ENCODE data around the gene SYNE2. TPM values are rescaled to one million over a fixed set of nuclear protein-coding genes. Genes with fewer than 3 reads are reported as not detected.

The SYNE2 gene
- total RNA-seq, 2 experiments from 2014 or later: 192 to 218 TPM

GRCh38 chr14:63988579-63988978 is 135.8 kb downstream of the SYNE2 start:
- CTCF ChIA-PET: no interaction called here
- no peak for DNase-seq
- H3K4me1 Mint-ChIP-seq: peaks cover 18% of the 10 kb centered on the region
- POLR2A ChIA-PET: no interaction called here
- no peaks in the 10 kb centered on the region for H3K9me3 Mint-ChIP-seq
- H3K27ac Mint-ChIP-seq: no peak overlapping the region
- peaks cover 65% of the 10 kb centered on the region for H3K36me3 Mint-ChIP-seq (ENCODE audit: low read depth)
- no peak overlapping the region for H3K4me3 Mint-ChIP-seq
- H3K27me3 Mint-ChIP-seq: no peaks in the 10 kb centered on the region

- peaks cover 67% of the 10 kb centered on the region for H3K36me3 Mint-ChIP-seq (ENCODE audit: low read depth)
- peak; percentile 19 for DNase-seq
- peak overlapping the region; percentile 75 for H3K27ac Mint-ChIP-seq
- H3K4me3 Mint-ChIP-seq: no peak overlapping the region
- H3K9me3 Mint-ChIP-seq: no peaks in the 10 kb centered on the region
- POLR2A ChIA-PET: no interaction called here
- H3K27me3 Mint-ChIP-seq: no peaks in the 10 kb centered on the region
- CTCF ChIA-PET: interaction anchor here (0.5 kb wide), 1 partner anchor 176 kb away, joined by 4 read pairs; no protein-coding TSS in a partner anchor
- H3K4me1 Mint-ChIP-seq: peaks cover 20% of the 10 kb centered on the region
Observed at GRCh38 chr14:63991833-63992232, 139.0 kb downstream of the SYNE2 start.

DNA sequence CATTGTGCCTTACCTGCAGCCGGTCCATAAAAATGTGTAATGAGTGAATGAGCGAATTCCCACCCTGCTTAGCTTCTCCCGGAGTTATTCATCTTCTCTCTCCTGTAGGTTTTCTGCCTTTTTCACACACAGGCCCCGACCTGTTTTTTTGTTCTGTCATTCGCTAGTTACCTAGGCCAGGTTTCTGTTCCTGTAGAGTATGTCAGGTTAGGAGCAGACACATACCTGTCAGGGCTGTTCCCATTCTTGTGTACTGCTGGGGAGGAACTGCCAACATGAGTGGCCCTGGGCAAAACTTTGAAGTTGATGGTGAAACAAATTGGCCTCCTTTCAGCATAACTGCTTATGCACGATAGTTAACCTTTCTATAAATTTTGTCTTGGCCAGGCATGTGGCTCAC is 140.1 kb downstream of the SYNE2 start:
- CTCF ChIA-PET: interaction anchor here (1.0 kb wide), 1 partner anchor 27 kb away, joined by 3 read pairs; no protein-coding TSS in a partner anchor
- POLR2A ChIA-PET: no interaction called here
- H3K27ac Mint-ChIP-seq: peak overlapping the region; percentile 63

GRCh38 chr14:63993992-63994391 is 141.2 kb downstream of the SYNE2 start:
- ChIA-PET POLR2A (no interaction called here), CTCF (no interaction called here)
- Mint-ChIP-seq H3K9me3 (no peaks in the 10 kb centered on the region), H3K27ac (no peak overlapping the region), H3K27me3 (no peaks in the 10 kb centered on the region), H3K4me3 (no peak overlapping the region), H3K4me1 (peaks cover 19% of the 10 kb centered on the region), H3K36me3 (ENCODE audit: low read depth) (peaks cover 71% of the 10 kb centered on the region)
- peak; percentile 12 for DNase-seq

More for the DNA sequence above, 140.1 kb downstream of the SYNE2 start:
- H3K4me3 Mint-ChIP-seq: no peak overlapping the region
- H3K27me3 Mint-ChIP-seq: no peaks in the 10 kb centered on the region
- H3K9me3 Mint-ChIP-seq: no peaks in the 10 kb centered on the region
- peaks cover 72% of the 10 kb centered on the region for H3K36me3 Mint-ChIP-seq (ENCODE audit: low read depth)
- DNase-seq: no peak
- H3K4me1 Mint-ChIP-seq: peaks cover 19% of the 10 kb centered on the region

DNA sequence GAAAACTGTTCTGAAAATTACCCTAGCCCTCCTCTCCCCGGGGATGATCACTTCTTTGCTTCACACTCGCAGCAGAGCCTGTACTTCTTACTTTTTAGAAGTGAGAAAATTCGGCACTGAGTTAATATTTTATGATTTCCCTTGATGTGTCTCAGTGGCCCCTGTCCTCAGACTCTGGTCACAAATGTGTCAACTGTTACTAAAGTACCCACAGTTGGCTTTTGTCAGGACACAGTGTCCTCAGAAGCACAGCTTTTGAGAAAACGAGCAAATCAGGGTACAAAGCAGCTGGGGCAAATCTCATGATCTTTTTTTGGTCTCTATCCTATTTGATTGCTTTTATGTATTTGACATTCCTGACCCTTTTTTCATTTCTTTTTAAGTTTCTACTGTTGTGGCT is 142.5 kb downstream of the SYNE2 start:
- Mint-ChIP-seq H3K27me3 (no peaks in the 10 kb centered on the region), H3K9me3 (no peaks in the 10 kb centered on the region), H3K27ac (no peak overlapping the region), H3K4me1 (peaks cover 19% of the 10 kb centered on the region), H3K36me3 (ENCODE audit: low read depth) (peaks cover 74% of the 10 kb centered on the region), H3K4me3 (no peak overlapping the region)
- DNase-seq: no peak
- CTCF ChIA-PET: interaction anchor here (0.6 to 0.7 kb wide), 2 partner anchors 502 to 674 kb away, joined by 3 read pairs; no protein-coding TSS in a partner anchor
- POLR2A ChIA-PET: no interaction called here

- peaks cover 76% of the 10 kb centered on the region for H3K36me3 Mint-ChIP-seq (ENCODE audit: low read depth)
- CTCF ChIA-PET: interaction anchor here (0.8 kb wide), 1 partner anchor 17 kb away, joined by 3 read pairs; no protein-coding TSS in a partner anchor
- no peaks in the 10 kb centered on the region for H3K27me3 Mint-ChIP-seq
- DNase-seq: no peak
- POLR2A ChIA-PET: no interaction called here
- no peaks in the 10 kb centered on the region for H3K9me3 Mint-ChIP-seq
- H3K4me1 Mint-ChIP-seq: peaks cover 16% of the 10 kb centered on the region
- no peak overlapping the region for H3K4me3 Mint-ChIP-seq
- H3K27ac Mint-ChIP-seq: no peak overlapping the region
Observed at GRCh38 chr14:63996016-63996415, 143.2 kb downstream of the SYNE2 start.

- CTCF ChIA-PET: no interaction called here
- peaks cover 76% of the 10 kb centered on the region for H3K36me3 Mint-ChIP-seq (ENCODE audit: low read depth)
- POLR2A ChIA-PET: no interaction called here
Observed at GRCh38 chr14:63996625-63997220, 143.9 kb downstream of the SYNE2 start.

GRCh38 chr14:64000749-64001148 is 147.9 kb downstream of the SYNE2 start:
- CTCF ChIA-PET: interaction anchor here (0.8 kb wide), 1 partner anchor 10 kb away, joined by 3 read pairs; no protein-coding TSS in a partner anchor

More at GRCh38 chr14:63996625-63997220, 143.9 kb downstream of the SYNE2 start:
- H3K27me3 Mint-ChIP-seq: no peaks in the 10 kb centered on the region
- H3K4me3 Mint-ChIP-seq: no peak overlapping the region
- no peaks in the 10 kb centered on the region for H3K9me3 Mint-ChIP-seq
- no peak for DNase-seq
- no peak overlapping the region for H3K27ac Mint-ChIP-seq
- H3K4me1 Mint-ChIP-seq: peaks cover 12% of the 10 kb centered on the region

DNA sequence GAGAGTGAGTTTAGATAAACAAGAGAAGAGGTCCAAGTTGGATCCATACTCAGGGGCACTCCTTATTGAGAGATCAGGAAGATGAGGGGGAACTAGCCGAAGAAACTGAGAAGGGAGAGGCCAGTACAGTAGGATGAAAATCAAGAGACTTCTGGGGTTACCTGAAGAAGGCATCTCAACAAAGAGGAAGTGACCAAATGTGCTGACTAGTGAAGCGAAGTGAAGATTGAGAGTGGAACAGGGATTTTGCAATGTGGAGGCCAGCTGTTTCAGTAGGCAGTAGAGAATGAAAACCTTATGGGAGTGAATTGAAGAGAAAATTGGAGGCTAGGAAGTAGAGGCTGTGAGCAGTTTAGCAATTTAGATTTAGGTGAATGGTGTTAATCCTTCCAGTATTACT is 153.0 kb downstream of the SYNE2 start:
- DNase-seq: no peak
- Mint-ChIP-seq H3K27me3 (no peaks in the 10 kb centered on the region), H3K27ac (no peak overlapping the region), H3K4me3 (no peak overlapping the region), H3K9me3 (no peaks in the 10 kb centered on the region), H3K36me3 (ENCODE audit: low read depth) (peaks cover 60% of the 10 kb centered on the region), H3K4me1 (no peaks in the 10 kb centered on the region)
- ChIA-PET CTCF (interaction anchor here (0.6 kb wide), 1 partner anchor 39 kb away, joined by 3 read pairs; no protein-coding TSS in a partner anchor), POLR2A (no interaction called here)

More at GRCh38 chr14:64000749-64001148, 147.9 kb downstream of the SYNE2 start:
- H3K9me3 Mint-ChIP-seq: no peaks in the 10 kb centered on the region
- H3K27me3 Mint-ChIP-seq: no peaks in the 10 kb centered on the region
- H3K36me3 Mint-ChIP-seq (ENCODE audit: low read depth): peaks cover 78% of the 10 kb centered on the region
- no peak for DNase-seq
- H3K27ac Mint-ChIP-seq: no peak overlapping the region
- POLR2A ChIA-PET: no interaction called here
- H3K4me1 Mint-ChIP-seq: no peaks in the 10 kb centered on the region
- no peak overlapping the region for H3K4me3 Mint-ChIP-seq

DNA sequence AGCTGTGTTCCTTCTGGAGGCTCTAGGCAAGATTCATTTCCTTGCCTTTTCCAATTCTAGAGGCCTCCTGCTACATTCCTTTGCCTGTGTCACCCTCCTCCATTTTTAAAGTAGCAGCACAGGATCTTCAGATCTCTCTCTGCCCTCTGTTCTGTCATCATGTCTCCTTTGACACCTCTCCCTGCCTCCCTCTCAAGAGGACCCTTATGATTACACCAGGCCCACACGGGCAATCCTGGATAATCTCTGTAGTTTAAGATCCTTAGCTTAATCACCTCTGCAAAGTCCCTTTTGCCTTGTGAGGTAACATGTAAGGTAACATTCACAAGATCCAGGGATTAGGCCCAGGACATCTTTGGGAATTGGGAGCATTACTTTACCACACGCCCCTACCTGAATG is 155.2 kb downstream of the SYNE2 start:
- H3K9me3 Mint-ChIP-seq: no peaks in the 10 kb centered on the region
- H3K4me1 Mint-ChIP-seq: no peaks in the 10 kb centered on the region
- POLR2A ChIA-PET: no interaction called here
- H3K27ac Mint-ChIP-seq: no peak overlapping the region
- no peaks in the 10 kb centered on the region for H3K27me3 Mint-ChIP-seq
- CTCF ChIA-PET: no interaction called here
- peaks cover 60% of the 10 kb centered on the region for H3K36me3 Mint-ChIP-seq (ENCODE audit: low read depth)
- no peak for DNase-seq
- no peak overlapping the region for H3K4me3 Mint-ChIP-seq

- CTCF ChIA-PET: interaction anchor here (0.6 to 1.6 kb wide), 2 partner anchors 12 to 137 kb away, joined by 4 to 6 read pairs; no protein-coding TSS in a partner anchor
- no peak for DNase-seq
- Mint-ChIP-seq H3K4me1 (no peaks in the 10 kb centered on the region), H3K27me3 (no peaks in the 10 kb centered on the region), H3K9me3 (peaks cover 10% of the 10 kb centered on the region), H3K36me3 (ENCODE audit: low read depth) (peaks cover 57% of the 10 kb centered on the region), H3K27ac (no peak overlapping the region), H3K4me3 (no peak overlapping the region)
- POLR2A ChIA-PET: no interaction called here
Observed at GRCh38 chr14:64012003-64012402, 159.2 kb downstream of the SYNE2 start.

DNA sequence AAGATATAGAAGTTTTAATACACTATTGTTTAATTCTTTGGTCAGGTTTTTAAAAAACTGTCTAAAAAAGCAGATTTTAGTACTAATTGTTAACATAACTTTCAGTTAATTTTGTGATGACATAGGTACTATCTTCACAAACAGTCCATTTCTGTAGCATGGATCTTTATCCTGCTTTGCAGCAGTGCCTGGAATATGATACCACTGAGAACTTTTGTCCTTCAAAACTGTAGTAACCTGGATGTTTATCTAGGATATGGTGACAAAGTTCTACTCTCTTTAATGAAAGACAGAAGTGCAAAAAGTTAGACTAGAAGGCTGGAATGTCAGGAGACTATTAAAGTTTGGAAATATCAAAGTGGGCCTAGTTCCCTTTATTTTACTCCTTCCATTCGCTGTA is 159.9 kb downstream of the SYNE2 start:
- H3K4me3 Mint-ChIP-seq: no peak overlapping the region
- ChIA-PET CTCF (no interaction called here), POLR2A (no interaction called here)
- no peaks in the 10 kb centered on the region for H3K4me1 Mint-ChIP-seq
- peaks cover 57% of the 10 kb centered on the region for H3K36me3 Mint-ChIP-seq (ENCODE audit: low read depth)
- no peaks in the 10 kb centered on the region for H3K27me3 Mint-ChIP-seq
- DNase-seq: no peak
- no peak overlapping the region for H3K27ac Mint-ChIP-seq
- H3K9me3 Mint-ChIP-seq: peaks cover 10% of the 10 kb centered on the region

DNA sequence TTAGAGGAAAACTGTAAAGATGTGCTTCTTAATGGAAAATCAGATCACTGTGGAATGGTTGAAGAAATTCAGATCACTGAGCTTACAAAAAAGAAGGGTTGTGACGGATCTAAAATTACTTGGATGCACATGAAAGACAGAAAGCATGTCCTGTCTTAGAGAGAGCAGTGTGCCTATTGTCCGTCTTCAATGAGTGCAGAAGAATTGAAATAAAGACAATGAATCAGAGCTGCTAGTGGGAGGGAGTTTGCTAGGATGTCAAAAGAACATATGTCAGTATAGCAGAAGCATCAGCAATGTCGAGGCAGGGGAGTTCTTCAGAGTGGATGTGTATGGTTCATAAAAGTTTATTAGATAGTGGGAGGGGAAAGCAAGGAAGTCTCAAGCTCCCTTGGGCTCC is 172.7 kb downstream of the SYNE2 start:
- ChIA-PET CTCF (no interaction called here), POLR2A (no interaction called here)
- DNase-seq: no peak
- Mint-ChIP-seq H3K9me3 (no peaks in the 10 kb centered on the region), H3K27ac (no peak overlapping the region), H3K36me3 (ENCODE audit: low read depth) (peaks cover 72% of the 10 kb centered on the region), H3K4me3 (no peak overlapping the region), H3K27me3 (no peaks in the 10 kb centered on the region), H3K4me1 (no peaks in the 10 kb centered on the region)

- CTCF ChIA-PET: no interaction called here
- H3K9me3 Mint-ChIP-seq: no peaks in the 10 kb centered on the region
- no peak overlapping the region for H3K27ac Mint-ChIP-seq
- H3K27me3 Mint-ChIP-seq: no peaks in the 10 kb centered on the region
- peaks cover 71% of the 10 kb centered on the region for H3K36me3 Mint-ChIP-seq (ENCODE audit: low read depth)
- H3K4me1 Mint-ChIP-seq: no peaks in the 10 kb centered on the region
- no peak for DNase-seq
- POLR2A ChIA-PET: no interaction called here
- H3K4me3 Mint-ChIP-seq: no peak overlapping the region
Observed at GRCh38 chr14:64026600-64026999, 173.8 kb downstream of the SYNE2 start.
